Activated CD4-positive, alpha-beta T cell treated with anti-CD3 and anti-CD28 coated beads, Interleukin-2, amount 10 ng/mL, durations not matched to agents 7 days and 5 days (primary cell): ENCODE data around the gene CELSR2. TPM values are rescaled to one million over a fixed set of nuclear protein-coding genes. Genes with fewer than 3 reads are reported as not detected.

ENCODE experiments used
- CTCF ChIA-PET: fragments of 350-600 bp; sonication (Branson Sonifier 250); formaldehyde crosslinking; loops from one replicate; lab custom pipeline; 2021; ENCODE audit warnings: antibody characterized with exemption; lab: Charles Lee
- POLR2A ChIA-PET: fragments of 350-600 bp; sonication (Branson Sonifier 250); formaldehyde crosslinking; loops from one replicate; lab custom pipeline; 2021; ENCODE audit warnings: antibody characterized with exemption; lab: Charles Lee
- DNase-seq: peaks from one replicate; pipeline ENCODE4 v3.0.0-alpha.2; 2020
- H3K27ac Mint-ChIP-seq: one replicate; pipeline ENCODE4 v1.8.0; 2021; ENCODE audit warnings: mild to moderate bottlenecking, moderate library complexity, mixed read lengths
- H3K27me3 Mint-ChIP-seq: one replicate; pipeline ENCODE4 v1.8.0; 2021; ENCODE audit warnings: mixed read lengths
- H3K36me3 Mint-ChIP-seq: one replicate; pipeline ENCODE4 v1.8.0; 2021; ENCODE audit warnings: low read depth, mixed read lengths
- H3K4me1 Mint-ChIP-seq: one replicate; pipeline ENCODE4 v1.8.0; 2021; ENCODE audit warnings: mixed read lengths
- H3K4me3 Mint-ChIP-seq: one replicate; pipeline ENCODE4 v1.8.0; 2021; ENCODE audit warnings: mild to moderate bottlenecking, moderate library complexity, mixed read lengths
- H3K9me3 Mint-ChIP-seq: one replicate; pipeline ENCODE4 v1.8.0; 2021; ENCODE audit warnings: mixed read lengths
- total RNA-seq, 2 experiments: library from RNA; stranded (reverse); gene quantifications; one replicate each; pipeline ENCODE4 v1.2.3, GENCODE V29; 2021

The CELSR2 gene
- total RNA-seq, 2 experiments from 2014 or later, result 5.2 to 5.3 TPM

GRCh38 chr1:109272831-109273547 lies 23.6 kb downstream of the CELSR2 start:
- Mint-ChIP-seq H3K4me3 (no peak overlapping the region), H3K27me3 (no peaks in the 10 kb centered on the region), H3K4me1 (peaks cover 18% of the 10 kb centered on the region), H3K36me3 (no peaks in the 10 kb centered on the region), H3K9me3 (no peaks in the 10 kb centered on the region), H3K27ac (peak overlapping the region; percentile 19)
- DNase-seq, result no peak
- ChIA-PET CTCF (interaction anchor here (0.7 kb wide), 1 partner anchor 261 kb away, joined by 4 read pairs; no protein-coding TSS in a partner anchor), POLR2A (no interaction called here)

GRCh38 chr1:109273570-109274288 lies 24.4 kb downstream of the CELSR2 start:
- CTCF ChIA-PET, result interaction anchor here (0.7 kb wide), 1 partner anchor 260 kb away, joined by 4 read pairs; no protein-coding TSS in a partner anchor

GRCh38 chr1:109274533-109275476 lies 25.5 kb downstream of the CELSR2 start:
- DNase-seq, result no peak
- no peaks in the 10 kb centered on the region for H3K9me3 Mint-ChIP-seq
- POLR2A ChIA-PET, result no interaction called here

More at GRCh38 chr1:109273570-109274288, 24.4 kb downstream of the CELSR2 start:
- POLR2A ChIA-PET, result no interaction called here
- peak overlapping the region; percentile 67 for H3K27ac Mint-ChIP-seq
- no peaks in the 10 kb centered on the region for H3K27me3 Mint-ChIP-seq
- H3K4me1 Mint-ChIP-seq, result peaks cover 20% of the 10 kb centered on the region
- DNase-seq, result no peak
- H3K36me3 Mint-ChIP-seq, result peaks cover 2% of the 10 kb centered on the region
- H3K4me3 Mint-ChIP-seq, result no peak overlapping the region
- H3K9me3 Mint-ChIP-seq, result no peaks in the 10 kb centered on the region

GRCh38 chr1:109275706-109276345 lies 26.5 kb downstream of the CELSR2 start:
- H3K4me1 Mint-ChIP-seq, result peaks cover 23% of the 10 kb centered on the region
- no peaks in the 10 kb centered on the region for H3K27me3 Mint-ChIP-seq
- no peak overlapping the region for H3K4me3 Mint-ChIP-seq
- peaks cover 12% of the 10 kb centered on the region for H3K36me3 Mint-ChIP-seq
- CTCF ChIA-PET, result interaction anchor here (1.8 to 7.7 kb wide), 4 partner anchors 12 to 124 kb away, joined by 9 to 50 read pairs (median 10); partner anchors contain the start of gene SORT1
- no peak for DNase-seq
- POLR2A ChIA-PET, result no interaction called here
- no peaks in the 10 kb centered on the region for H3K9me3 Mint-ChIP-seq
- no peak overlapping the region for H3K27ac Mint-ChIP-seq

More at GRCh38 chr1:109274533-109275476, 25.5 kb downstream of the CELSR2 start:
- Mint-ChIP-seq H3K36me3 (peaks cover 5% of the 10 kb centered on the region), H3K27ac (no peak overlapping the region), H3K4me1 (peaks cover 20% of the 10 kb centered on the region), H3K27me3 (no peaks in the 10 kb centered on the region), H3K4me3 (no peak overlapping the region)
- CTCF ChIA-PET, result interaction anchor here (0.6 kb wide), 1 partner anchor 14 kb away, joined by 4 read pairs; no protein-coding TSS in a partner anchor

- ChIA-PET POLR2A (interaction anchor here (1.1 kb wide), 1 partner anchor 121 kb away, joined by 7 read pairs; no protein-coding TSS in a partner anchor), CTCF (interaction anchor here (0.6 to 7.7 kb wide), 16 partner anchors 10 to 707 kb away, joined by 3 to 50 read pairs (median 4); partner anchors contain the start of genes AHCYL1 and SORT1)
- peaks cover 25% of the 10 kb centered on the region for H3K36me3 Mint-ChIP-seq
- DNase-seq, result peak; percentile 66
- H3K27me3 Mint-ChIP-seq, result no peaks in the 10 kb centered on the region
- peaks cover 38% of the 10 kb centered on the region for H3K4me1 Mint-ChIP-seq
- H3K4me3 Mint-ChIP-seq, result no peak overlapping the region
- H3K27ac Mint-ChIP-seq, result no peak overlapping the region
- no peaks in the 10 kb centered on the region for H3K9me3 Mint-ChIP-seq
Observed at GRCh38 chr1:109277434-109278204, 28.3 kb downstream of the CELSR2 start.

GRCh38 chr1:109279615-109280278 lies 30.4 kb downstream of the CELSR2 start:
- Mint-ChIP-seq H3K27ac (no peak overlapping the region), H3K9me3 (no peaks in the 10 kb centered on the region), H3K4me1 (peaks cover 42% of the 10 kb centered on the region), H3K4me3 (no peak overlapping the region), H3K36me3 (peaks cover 27% of the 10 kb centered on the region), H3K27me3 (no peaks in the 10 kb centered on the region)
- ChIA-PET POLR2A (no interaction called here), CTCF (interaction anchor here (0.7 to 7.7 kb wide), 7 partner anchors 13 to 1515 kb away, joined by 3 to 50 read pairs (median 4); partner anchors contain the start of gene SORT1)
- no peak for DNase-seq

- ChIA-PET CTCF (interaction anchor here (7.7 kb wide), 1 partner anchor 119 kb away, joined by 50 read pairs; the partner anchor contains the start of gene SORT1), POLR2A (no interaction called here)
- H3K4me1 Mint-ChIP-seq, result peaks cover 37% of the 10 kb centered on the region
- peak overlapping the region; percentile 100 for H3K4me3 Mint-ChIP-seq
- no peaks in the 10 kb centered on the region for H3K9me3 Mint-ChIP-seq
- H3K27me3 Mint-ChIP-seq, result no peaks in the 10 kb centered on the region
- peaks cover 27% of the 10 kb centered on the region for H3K36me3 Mint-ChIP-seq
- no peak for DNase-seq
- no peak overlapping the region for H3K27ac Mint-ChIP-seq
Observed at GRCh38 chr1:109280862-109281261, 31.5 kb downstream of the CELSR2 start.

- H3K4me3 Mint-ChIP-seq, result peak overlapping the region; percentile 100
- POLR2A ChIA-PET, result no interaction called here
- H3K36me3 Mint-ChIP-seq, result peaks cover 27% of the 10 kb centered on the region
- peaks cover 37% of the 10 kb centered on the region for H3K4me1 Mint-ChIP-seq
- peak overlapping the region; percentile 96 for H3K27ac Mint-ChIP-seq
- H3K27me3 Mint-ChIP-seq, result no peaks in the 10 kb centered on the region
- DNase-seq, result no peak
- CTCF ChIA-PET, result interaction anchor here (1.0 to 7.7 kb wide), 4 partner anchors 12 to 253 kb away, joined by 3 to 50 read pairs (median 4); partner anchors contain the start of gene SORT1
- no peaks in the 10 kb centered on the region for H3K9me3 Mint-ChIP-seq
Observed at GRCh38 chr1:109281680-109282496, 32.5 kb downstream of the CELSR2 start.

GRCh38 chr1:109282497-109282951 lies 33.2 kb downstream of the CELSR2 start:
- Mint-ChIP-seq H3K27ac (peak overlapping the region; percentile 96), H3K27me3 (no peaks in the 10 kb centered on the region), H3K4me1 (peaks cover 32% of the 10 kb centered on the region), H3K4me3 (peak overlapping the region; percentile 100), H3K9me3 (no peaks in the 10 kb centered on the region), H3K36me3 (peaks cover 27% of the 10 kb centered on the region)
- ChIA-PET POLR2A (no interaction called here), CTCF (interaction anchor here (0.8 to 7.7 kb wide), 9 partner anchors 13 to 253 kb away, joined by 3 to 50 read pairs (median 4); partner anchors contain the start of genes AMIGO1 and SORT1)
- DNase-seq, result no peak
